IPS DF 6.9 (cell line): Measurements from ENCODE around the gene STRAP.

ENCODE experiments used
- DNase-seq: peaks from one replicate; pipeline ENCODE4 v3.0.0-alpha.2; 2013; ENCODE audit warnings: low read depth, low spot score
- H3K27ac ChIP-seq: one replicate; pipeline ENCODE4 v1.5.1; 2013; ENCODE audit warnings: low read length, control low read depth
- H3K27me3 ChIP-seq: 2 replicates; pipeline ENCODE4 v1.6.1; 2013; ENCODE audit warnings: mild to moderate bottlenecking, low read length; ENCODE audit not compliant: control insufficient read depth, insufficient read depth
- H3K36me3 ChIP-seq: 2 replicates; pipeline ENCODE4 v1.6.1; 2013; ENCODE audit warnings: low read length; ENCODE audit not compliant: control insufficient read depth, insufficient read depth
- H3K4me1 ChIP-seq: 2 replicates; pipeline ENCODE4 v1.6.1; 2013; ENCODE audit warnings: low read length; ENCODE audit not compliant: control insufficient read depth, insufficient read depth
- H3K4me3 ChIP-seq: 2 replicates; pipeline ENCODE4 v1.5.1; 2013; ENCODE audit warnings: mild to moderate bottlenecking, low read length
- H3K9me3 ChIP-seq: 2 replicates; pipeline ENCODE4 v1.6.1; 2013; ENCODE audit warnings: low read length, inconsistent platforms; ENCODE audit not compliant: control insufficient read depth, insufficient read depth
- WGBS: extraction: QIAGEN DNeasy Blood & Tissue Kit; methylation state at CpG from one replicate; pipeline ENCODE4 v1.1.7; 2013; ENCODE audit warnings: mixed read lengths, missing lambda C conversion rate; ENCODE audit not compliant: insufficient read length, insufficient coverage; 5-methylcytosine and 5-hydroxymethylcytosine counted together

The STRAP gene

DNA sequence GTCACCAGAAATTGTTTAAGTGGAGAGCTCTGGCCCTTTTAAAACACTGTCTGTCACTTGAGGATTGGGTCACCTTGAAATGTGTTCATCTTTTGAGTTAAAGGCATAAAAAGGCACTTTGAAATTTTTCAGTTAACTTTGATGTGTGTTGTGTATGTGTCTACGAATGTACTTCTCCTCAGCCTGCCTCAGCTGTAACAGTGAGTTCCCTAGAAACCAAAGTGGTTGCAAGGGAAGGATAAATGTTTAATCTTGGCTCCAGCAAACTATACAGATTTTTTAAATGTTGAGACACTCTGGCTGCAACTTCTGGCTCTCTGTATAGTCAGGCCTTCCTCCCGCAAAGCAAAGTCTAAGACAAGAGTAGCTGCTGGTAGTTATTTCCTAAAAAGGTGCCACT lies 37.2 kb downstream of the STRAP start:
- Histone ChIP-seq H3K4me3 (no peak overlapping the region), H3K27me3 (no peaks in the 10 kb centered on the region), H3K9me3 (no peaks in the 10 kb centered on the region), H3K27ac (no peak overlapping the region), H3K36me3 (no peaks in the 10 kb centered on the region), H3K4me1 (peaks cover 4% of the 10 kb centered on the region)
- WGBS = no CpG with 5 or more reads among the region's 2 CpGs
- DNase-seq = no peak

DNA sequence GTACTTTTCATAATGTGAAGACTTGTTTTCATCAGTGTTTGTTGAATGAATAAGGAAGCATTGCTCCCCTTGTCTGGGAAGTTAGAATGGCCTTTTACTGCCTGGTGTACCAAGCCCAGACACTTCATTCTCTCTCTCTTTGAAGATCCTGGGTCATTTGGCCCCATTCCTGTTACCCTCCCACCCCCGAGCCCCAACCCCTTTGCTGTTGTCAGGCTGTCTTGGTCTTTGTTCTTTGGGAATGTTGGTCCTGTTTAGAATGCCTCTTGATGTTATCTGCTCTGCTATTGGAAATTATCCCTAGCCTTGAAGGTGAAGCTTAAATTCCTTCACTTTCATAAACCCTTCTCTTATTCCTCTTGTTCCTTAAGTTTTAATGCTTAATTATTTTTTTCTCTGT lies 42.8 kb downstream of the STRAP start:
- no peak overlapping the region for H3K27ac ChIP-seq
- peaks cover 3% of the 10 kb centered on the region; the same call in 1 of the 2 replicates for H3K4me1 ChIP-seq
- no peaks in the 10 kb centered on the region for H3K36me3 ChIP-seq
- H3K27me3 ChIP-seq = no peaks in the 10 kb centered on the region
- no peaks in the 10 kb centered on the region for H3K9me3 ChIP-seq
- DNase-seq = no peak
- WGBS = no CpG with 5 or more reads among the region's 1 CpG
- H3K4me3 ChIP-seq = no peak overlapping the region

DNA sequence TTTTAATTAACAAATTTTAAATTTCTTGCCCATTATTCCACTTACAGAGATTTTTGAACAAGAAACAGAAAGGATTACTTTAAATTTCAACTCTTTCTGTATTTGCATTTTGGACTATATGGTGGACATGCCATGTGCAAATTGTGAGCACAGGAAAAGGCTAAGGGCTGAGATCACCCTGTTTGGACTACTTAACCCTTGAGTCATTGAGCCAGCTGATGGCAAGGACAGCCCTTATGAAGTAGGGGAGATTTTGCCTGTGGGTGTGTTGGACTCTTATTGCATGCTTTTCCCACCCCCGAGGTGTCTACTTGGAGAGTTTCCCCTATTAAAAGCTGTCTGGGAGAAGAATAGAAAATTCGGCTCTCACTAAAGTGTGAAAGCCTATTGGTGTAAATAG lies 46.2 kb downstream of the STRAP start:
- DNase-seq = no peak
- Histone ChIP-seq H3K36me3 (no peaks in the 10 kb centered on the region), H3K9me3 (no peaks in the 10 kb centered on the region), H3K4me3 (no peak overlapping the region), H3K27ac (no peak overlapping the region), H3K27me3 (no peaks in the 10 kb centered on the region), H3K4me1 (0 out of 2 replicates have a peak, but pooled peaks cover 1% of the 10 kb centered on the region)
- no CpG with 5 or more reads among the region's 2 CpGs for WGBS

DNA sequence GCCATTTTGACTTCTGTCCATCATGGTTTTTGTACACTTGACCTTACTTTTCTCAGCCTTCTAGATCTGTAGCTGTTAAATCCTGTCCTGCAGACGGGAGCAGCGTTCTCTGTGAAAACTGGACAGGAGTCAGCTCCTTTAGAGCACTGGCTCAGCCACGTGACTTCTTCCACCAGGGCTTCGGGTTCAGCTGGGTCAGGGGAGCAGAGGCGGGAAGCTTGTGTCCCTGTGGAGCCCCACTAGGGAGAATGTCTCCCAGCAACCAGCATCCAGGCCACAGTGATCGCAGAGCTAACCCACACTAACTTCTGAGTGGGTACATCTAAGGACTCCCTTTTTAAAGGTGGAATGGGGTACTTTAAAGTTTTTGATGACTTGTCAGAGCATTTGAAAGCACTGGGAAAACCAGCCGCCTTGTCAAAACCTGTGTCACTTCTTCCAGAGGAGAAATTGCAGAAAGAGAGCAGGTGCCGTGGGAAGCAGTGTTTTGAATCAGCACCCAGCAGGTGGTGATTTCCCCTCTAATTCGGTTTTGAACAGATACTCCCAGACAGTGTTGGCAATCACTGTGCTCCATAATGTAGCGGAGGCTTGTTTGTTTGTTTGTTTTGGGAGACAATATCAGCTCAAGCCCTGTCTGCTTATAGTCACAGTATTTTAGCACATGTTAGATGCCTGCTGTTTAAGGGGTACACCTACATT lies 46.8 kb downstream of the STRAP start:
- no peak overlapping the region for H3K27ac ChIP-seq
- no peak for DNase-seq
- no CpG with 5 or more reads among the region's 10 CpGs for WGBS
- H3K4me1 ChIP-seq = 0 out of 2 replicates have a peak, but pooled peaks cover 1% of the 10 kb centered on the region
- H3K36me3 ChIP-seq = no peaks in the 10 kb centered on the region
- no peak overlapping the region for H3K4me3 ChIP-seq
- H3K27me3 ChIP-seq = no peaks in the 10 kb centered on the region
- no peaks in the 10 kb centered on the region for H3K9me3 ChIP-seq

DNA sequence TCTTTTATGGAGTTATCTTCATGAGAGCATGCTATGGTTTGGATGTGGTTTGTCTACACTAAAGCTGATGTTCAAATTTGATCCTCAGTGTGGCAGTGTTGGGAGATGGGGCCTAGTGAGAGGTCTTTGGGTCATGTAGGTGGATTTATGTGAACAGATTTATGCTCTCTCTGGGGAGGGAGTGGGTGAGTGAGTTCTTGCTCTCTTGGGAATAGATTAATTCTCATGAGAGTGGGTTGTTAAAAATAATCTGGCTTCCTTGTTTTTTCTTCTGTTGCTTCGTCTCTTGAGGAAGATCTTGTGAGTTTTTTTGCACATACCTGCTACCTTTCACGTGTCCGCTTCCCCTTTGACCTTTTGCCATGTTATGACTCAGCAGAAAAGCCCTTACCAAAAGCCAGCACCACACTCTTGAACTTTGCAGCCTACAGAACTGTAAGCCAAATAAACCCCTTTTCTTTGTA lies 49.4 kb downstream of the STRAP start:
- no peak overlapping the region for H3K27ac ChIP-seq
- no peaks in the 10 kb centered on the region for H3K36me3 ChIP-seq
- 0 out of 2 replicates have a peak, but pooled peaks cover 1% of the 10 kb centered on the region for H3K4me1 ChIP-seq
- WGBS = no CpG with 5 or more reads among the region's 3 CpGs
- no peaks in the 10 kb centered on the region for H3K27me3 ChIP-seq
- no peak for DNase-seq
- no peak overlapping the region for H3K4me3 ChIP-seq
- H3K9me3 ChIP-seq = no peaks in the 10 kb centered on the region

DNA sequence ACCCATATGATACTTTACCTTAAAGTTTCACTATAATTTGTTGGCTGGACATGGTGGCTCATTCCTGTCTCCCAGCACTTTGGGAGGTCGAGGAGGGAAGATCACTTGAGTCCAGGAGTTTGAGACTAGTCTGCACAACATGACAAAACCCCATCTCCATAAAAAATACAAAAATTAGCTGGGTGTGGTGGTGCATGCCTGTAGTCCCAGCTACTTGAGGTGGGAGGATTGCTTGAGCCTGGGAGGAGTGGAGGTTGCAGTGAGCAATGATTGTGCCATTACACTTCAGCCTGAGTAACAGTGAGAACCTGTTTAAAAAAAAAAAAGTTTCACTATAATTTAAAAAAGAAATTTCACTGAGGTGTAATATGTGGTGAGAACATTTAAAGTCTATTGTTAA lies 50.1 kb downstream of the STRAP start:
- Histone ChIP-seq H3K9me3 (no peaks in the 10 kb centered on the region), H3K27me3 (no peaks in the 10 kb centered on the region), H3K27ac (no peak overlapping the region), H3K36me3 (no peaks in the 10 kb centered on the region), H3K4me1 (0 out of 2 replicates have a peak, but pooled peaks cover 1% of the 10 kb centered on the region), H3K4me3 (no peak overlapping the region)
- no CpG with 5 or more reads among the region's 1 CpG for WGBS
- no peak for DNase-seq

DNA sequence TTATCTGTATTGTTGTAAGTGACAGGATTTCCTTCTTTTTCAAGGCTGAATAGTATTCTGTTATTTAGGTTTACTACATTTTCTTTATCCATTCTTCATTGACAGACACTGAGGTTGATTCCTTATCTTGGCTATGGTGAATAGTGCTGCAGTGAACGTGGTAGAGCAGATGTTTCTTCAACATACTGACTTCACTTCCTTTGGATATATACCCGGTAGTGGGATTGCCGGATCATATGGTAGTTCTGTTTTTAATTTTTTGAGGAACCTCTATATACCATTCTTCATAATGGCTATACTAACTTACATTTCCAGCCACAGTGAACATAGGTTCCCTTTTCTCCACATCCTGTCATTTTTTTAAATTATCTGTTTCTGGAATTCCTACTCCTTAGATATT lies 50.8 kb downstream of the STRAP start:
- no peak overlapping the region for H3K4me3 ChIP-seq
- no peak overlapping the region for H3K27ac ChIP-seq
- no peaks in the 10 kb centered on the region for H3K27me3 ChIP-seq
- no peaks in the 10 kb centered on the region for H3K9me3 ChIP-seq
- H3K4me1 ChIP-seq = 0 out of 2 replicates have a peak, but pooled peaks cover 1% of the 10 kb centered on the region
- DNase-seq = no peak
- no CpG with 5 or more reads among the region's 3 CpGs for WGBS
- H3K36me3 ChIP-seq = no peaks in the 10 kb centered on the region

DNA sequence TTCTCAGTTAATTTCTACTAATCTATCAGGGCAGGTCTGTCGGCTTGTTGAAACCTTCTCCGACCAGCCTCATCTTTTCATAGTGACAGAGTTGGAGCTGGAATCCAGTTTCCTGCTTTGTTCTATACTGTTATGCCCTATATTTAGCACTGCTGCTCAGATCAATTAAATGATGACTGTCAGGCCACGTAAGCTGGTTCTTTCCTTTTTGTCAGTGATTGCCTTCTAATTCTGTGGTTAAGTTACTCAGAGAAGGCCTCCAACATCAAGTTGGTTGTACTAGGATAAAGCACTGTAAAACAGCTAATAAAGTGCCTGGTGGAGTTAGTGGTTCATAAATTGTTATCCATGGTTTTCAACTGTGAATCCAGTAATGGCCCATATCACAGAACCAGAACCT lies 51.6 kb downstream of the STRAP start:
- Histone ChIP-seq H3K36me3 (no peaks in the 10 kb centered on the region), H3K4me1 (0 out of 2 replicates have a peak, but pooled peaks cover 1% of the 10 kb centered on the region), H3K4me3 (no peak overlapping the region), H3K27me3 (no peaks in the 10 kb centered on the region), H3K9me3 (no peaks in the 10 kb centered on the region), H3K27ac (no peak overlapping the region)
- no CpG with 5 or more reads among the region's 3 CpGs for WGBS
- DNase-seq = no peak

DNA sequence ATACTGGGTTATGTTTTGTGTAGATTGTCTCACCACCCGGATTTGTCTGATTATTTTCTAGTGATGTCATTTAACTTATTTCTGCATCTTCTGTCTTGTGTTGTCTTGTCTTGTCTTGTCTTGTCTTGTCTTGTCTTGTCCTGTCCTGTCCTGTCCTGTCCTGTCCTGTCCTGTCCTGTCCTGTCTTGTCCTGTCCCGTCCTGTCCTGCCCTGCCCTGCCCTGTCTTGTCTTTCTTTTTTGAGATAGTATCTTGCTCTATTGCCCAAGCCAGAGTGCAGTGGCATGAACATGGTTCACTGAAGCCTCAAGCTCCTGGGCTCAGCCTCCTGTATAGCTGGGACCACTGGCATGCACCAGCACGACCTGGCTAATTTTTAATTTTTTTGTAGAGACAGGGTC lies 54.6 kb downstream of the STRAP start:
- Histone ChIP-seq H3K36me3 (no peaks in the 10 kb centered on the region), H3K4me1 (no peaks in the 10 kb centered on the region), H3K27me3 (no peaks in the 10 kb centered on the region), H3K9me3 (no peaks in the 10 kb centered on the region; the same call in 1 of the 2 replicates), H3K4me3 (no peak overlapping the region), H3K27ac (no peak overlapping the region)
- no peak for DNase-seq
- no CpG with 5 or more reads among the region's 3 CpGs for WGBS

DNA sequence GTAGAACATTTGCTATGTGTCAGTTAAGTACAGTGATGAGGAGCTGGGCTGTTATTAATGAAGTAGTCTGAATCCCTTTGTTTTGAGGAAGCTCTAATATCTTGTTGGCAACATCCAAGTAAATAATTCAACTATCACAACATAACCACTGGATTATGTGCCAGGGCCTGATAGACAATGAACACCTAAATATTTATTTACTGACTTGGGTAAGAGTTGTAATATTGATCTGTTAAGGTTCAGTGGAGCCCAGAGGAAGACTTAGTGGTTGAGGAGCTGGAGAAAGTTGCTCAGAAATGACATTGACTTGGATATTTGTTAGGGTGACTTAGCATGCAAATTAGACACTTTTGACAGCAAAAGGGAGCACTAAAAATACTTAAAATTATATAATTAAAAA lies 55.7 kb downstream of the STRAP start:
- DNase-seq = no peak
- Histone ChIP-seq H3K27ac (no peak overlapping the region), H3K27me3 (no peaks in the 10 kb centered on the region), H3K4me1 (no peaks in the 10 kb centered on the region), H3K9me3 (no peaks in the 10 kb centered on the region; the same call in 1 of the 2 replicates), H3K4me3 (no peak overlapping the region), H3K36me3 (no peaks in the 10 kb centered on the region)

DNA sequence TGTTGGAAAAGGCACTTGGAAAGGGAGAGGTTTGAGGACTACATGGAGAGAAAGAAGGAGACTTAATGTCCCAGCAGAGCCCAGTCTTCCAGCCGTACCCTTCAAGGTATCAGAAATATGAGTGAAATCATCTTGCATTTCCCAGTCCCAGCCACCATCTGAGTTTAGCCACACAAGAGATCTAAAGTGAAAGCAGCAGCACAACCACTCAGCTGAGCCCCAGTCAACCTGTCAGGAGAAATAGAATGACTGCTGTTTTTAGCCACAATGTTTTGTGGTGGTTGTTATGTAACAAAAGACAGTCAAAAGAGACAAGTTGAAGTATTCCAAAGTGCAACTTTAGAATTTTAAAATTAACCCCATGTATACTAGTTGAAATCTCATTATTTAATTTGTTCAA lies 56.9 kb downstream of the STRAP start:
- Histone ChIP-seq H3K4me1 (no peaks in the 10 kb centered on the region), H3K4me3 (no peak overlapping the region), H3K27me3 (no peaks in the 10 kb centered on the region), H3K36me3 (no peaks in the 10 kb centered on the region), H3K27ac (no peak overlapping the region), H3K9me3 (no peaks in the 10 kb centered on the region; the same call in 1 of the 2 replicates)
- no peak for DNase-seq
- no CpG with 5 or more reads among the region's 1 CpG for WGBS
